Activated CD4-positive, alpha-beta T cell treated with anti-CD3 and anti-CD28 coated beads, Interleukin-10, Interleukin-2, amounts not matched to agents 100 ng/mL and 50 ng/mL, durations not matched to agents 16 hours and 8 hours (primary cell): ENCODE data around the gene SUGCT.
A peak's percentile ranks its signal among the peaks of the same experiment; 100 is the strongest.

Experiments
- DNase-seq: peaks from one replicate; pipeline ENCODE4 v3.0.0-alpha.2; 2020

Gene SUGCT

DNA sequence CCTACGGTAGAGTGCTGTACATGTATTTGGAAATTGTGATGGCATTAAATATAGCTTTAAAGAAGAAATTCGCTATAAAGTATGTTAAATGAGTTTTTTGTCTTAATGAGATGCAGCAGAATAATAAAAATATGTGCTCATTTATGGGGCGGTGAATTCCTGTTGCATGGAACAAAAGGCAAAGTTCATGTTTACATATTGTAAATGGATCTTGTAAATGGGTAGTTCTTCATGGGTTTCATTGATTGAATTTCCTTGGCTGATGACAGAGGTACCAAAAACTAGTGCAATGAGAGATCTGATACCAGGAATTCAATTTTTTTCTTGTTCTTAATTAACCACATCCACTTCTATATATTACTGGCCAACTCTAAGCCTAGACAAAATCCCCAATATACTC, 284.2 kb downstream of the SUGCT start:
- DNase-seq = no peak

DNA sequence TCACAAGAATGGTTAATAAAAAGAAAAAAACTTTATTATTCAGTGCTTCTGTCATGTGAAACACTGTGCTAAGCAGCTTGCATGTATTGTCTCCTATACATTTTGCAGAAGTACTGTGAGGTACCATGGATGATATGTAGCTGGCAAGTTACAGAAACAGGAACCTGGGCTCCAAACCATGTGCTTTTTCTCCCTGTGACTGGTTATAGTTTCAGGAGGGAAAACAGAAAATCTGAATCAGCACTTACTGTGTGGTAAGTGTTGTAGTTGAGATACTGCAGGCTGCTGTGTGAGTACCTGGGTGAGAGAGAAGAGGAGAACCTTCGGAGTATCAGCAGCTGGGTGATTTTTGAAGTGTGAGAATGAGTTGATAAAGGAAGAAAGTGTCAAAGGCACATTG, 285.0 kb downstream of the SUGCT start:
- DNase-seq = no peak

DNA sequence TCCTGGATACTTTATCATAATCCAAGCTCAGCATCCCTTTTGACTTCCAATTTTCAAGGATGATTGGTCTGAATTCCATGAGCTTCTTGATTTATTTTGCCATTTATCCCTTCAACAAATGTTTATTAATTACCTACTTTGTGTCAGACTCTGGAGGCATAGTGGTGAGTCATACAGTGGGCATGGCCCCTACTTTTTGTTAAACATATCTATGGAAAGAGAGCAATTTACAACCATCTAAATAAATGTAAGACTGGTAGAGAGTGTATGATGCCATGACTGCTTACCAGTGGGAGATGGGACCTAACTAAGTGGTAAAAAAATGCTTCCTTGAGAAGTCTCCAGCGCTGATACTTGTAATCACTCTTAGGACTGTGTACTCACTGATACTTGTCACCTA, 286.6 kb downstream of the SUGCT start:
- no peak for DNase-seq

DNA sequence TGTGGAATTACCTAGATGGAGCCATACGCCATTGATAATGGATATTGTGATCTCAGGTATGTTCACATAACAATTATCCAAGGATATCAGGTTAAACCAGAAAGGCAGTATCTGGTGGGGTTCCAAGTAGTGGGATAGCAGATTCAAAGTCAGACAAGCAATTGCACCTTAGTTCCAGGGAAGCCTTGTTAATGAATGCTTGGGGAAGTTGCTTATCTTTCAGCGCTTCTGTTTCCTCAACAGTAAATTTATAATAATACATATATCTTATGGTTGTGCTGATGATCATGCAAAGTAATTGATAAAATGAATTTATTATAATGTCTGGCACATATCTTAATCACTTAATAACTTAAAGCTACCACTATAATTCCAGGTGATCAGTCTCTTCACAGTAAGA, 290.9 kb downstream of the SUGCT start:
- DNase-seq = no peak

DNA sequence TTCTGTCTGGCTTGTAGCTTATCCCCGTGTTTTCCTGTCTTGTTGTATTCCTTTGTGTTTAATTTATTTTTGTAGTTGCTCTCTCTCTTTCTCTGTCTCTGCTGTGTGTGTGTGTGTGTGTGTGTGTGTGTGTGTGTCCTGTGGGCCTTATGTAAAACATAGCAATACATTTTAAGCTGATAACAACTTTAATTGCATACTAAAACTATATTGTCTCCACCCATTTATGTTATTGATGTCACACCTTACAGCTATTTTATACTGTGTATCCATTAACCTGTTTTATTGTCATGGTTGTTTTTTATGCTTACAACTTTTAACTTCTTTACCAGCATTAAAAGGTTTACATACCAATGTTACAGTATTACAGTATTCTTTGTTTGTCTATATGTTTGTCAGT, 293.6 kb downstream of the SUGCT start:
- no peak for DNase-seq

DNA sequence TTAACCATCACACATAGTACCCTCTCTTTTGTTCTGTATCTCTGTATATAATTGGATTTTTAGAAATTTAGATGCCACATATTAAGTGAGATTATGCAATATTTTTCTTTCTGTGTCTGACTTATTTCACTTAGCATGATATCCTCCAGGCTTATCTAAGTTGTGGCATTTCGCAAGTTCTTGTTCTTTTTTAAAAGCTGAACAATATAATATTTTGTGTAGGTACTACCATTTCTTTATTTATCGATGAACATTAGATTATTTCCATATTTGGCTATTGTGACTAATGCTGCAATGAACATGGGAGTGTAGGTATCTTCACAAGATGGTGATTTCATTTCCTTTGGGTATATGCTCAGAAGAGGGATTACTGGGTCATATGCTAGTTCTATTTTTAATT, 295.0 kb downstream of the SUGCT start:
- no peak for DNase-seq

DNA sequence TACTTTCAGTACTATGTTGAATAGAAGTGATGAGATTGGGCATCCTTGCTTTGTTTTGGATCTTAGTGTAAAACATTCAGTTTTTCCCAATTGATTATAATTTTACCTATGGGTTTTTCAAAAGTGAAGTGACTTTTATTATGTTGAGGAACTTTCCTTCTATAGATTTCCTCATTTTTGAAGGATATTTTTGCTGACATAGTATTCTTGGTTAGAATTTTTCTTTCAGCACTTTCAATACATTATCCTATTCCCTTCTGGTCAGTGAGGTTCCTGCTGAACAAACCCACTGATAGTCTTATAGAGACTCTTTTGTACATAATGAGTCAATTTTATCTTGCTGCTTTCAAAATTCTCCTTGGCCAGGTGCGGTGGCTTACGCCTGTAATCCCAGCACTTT, 297.2 kb downstream of the SUGCT start:
- no peak for DNase-seq

DNA sequence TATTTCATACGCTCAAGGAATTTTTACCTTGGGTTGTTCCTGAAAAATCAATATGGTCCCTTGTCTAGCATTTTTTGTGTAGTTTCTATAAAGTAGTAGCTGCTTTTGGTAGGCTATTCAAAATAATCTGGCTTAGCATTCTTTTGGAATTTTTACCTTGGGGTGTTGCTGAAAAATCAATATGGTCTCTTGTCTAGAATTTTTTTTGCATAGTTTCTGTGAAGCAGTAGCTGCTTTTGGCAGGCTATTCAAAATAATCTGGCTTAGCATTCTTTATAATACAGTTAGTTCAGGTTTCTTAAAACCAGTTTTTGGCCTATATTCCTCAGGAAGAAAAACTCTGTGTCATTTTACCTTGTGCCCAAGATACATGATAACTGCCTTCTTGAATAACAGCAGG, 301.9 kb downstream of the SUGCT start:
- no peak for DNase-seq

DNA sequence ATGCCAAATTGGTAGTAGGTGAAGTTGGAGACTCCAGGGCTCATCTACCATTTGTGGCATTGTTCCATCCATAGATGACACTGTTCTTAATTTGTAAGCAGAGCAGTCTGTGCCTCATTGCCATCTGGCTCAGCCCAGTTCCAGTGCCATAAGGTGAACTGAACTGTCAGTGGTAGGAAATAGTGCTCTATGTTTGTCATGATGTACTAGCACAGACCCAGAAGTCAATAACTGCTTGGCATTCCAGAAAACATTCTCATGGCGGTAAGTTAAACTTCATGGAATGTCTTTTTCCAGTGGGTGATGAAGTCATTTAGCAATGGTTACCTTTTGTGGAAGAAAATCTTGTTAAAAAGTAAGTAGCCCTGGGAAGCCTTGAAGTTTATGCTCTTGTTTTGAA, 302.7 kb downstream of the SUGCT start:
- no peak for DNase-seq

DNA sequence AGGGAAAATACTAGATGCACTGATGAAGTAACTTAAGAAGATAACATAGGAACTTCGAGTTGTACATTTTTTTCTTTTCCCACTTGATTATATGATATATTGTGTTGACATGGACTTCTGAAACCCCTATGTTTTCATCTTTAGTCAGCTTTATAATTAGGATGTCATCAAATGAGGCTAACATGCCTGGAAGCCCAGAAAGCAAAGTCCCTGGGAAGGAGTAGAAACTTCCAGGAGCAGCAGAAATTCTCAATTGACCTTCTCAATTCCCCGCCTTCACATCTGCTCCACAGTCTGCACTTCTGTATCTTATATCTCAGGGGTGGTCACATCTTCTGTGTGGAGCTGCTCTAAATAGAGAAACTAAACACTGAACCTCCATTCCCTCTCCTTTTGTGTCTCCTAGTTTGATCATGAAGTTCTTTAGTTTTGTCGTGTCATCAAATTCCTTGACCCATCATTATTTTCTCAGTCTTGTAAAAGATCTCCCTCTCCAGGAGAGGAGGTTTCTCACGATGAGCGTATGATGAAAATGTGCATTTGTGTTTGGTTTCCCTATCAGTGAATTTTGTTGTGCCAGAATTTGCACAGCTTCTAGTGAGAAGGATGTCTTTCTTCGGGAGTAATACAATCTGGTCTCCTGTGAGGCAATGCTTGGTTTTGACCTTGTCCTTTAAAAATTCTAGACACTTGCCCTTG, 303.3 kb downstream of the SUGCT start:
- no peak for DNase-seq

DNA sequence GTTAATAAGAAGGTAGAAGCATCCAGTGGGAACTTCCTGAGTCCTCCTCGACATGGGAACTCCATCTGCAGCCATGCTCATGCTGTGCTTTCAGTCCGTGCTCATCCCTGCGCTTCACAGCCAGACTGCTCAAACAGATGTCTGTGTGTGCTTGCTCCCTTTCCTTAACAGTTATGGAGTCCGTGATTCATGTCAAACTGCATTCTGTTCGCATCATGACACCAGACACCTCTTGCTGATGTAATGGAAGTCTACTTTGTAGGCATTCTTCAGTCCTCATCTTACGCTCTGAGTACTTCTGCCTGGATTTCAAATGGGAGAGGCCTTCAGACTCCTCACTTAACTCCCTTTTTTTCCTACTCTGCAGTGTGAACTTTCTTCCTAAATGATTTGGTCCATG, 304.9 kb downstream of the SUGCT start:
- DNase-seq = no peak

DNA sequence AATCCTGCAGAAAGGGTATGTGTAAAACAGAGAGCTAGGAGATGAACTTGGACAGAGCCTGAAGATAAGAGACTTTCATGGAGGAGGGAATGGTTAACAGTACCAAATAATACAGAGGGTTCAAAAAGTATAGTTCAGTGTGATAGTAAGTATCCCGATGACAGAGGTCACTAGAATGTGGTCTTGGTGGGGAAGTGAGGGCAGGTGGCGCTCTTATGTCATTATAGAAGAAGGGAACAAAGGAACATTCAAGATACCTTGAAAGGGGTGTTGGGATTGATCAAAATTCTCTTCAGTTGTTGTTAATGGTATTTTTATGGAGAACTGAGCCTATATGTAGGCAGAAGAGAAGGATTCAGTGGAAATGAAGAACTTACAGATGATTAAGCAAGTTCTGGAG, 312.5 kb downstream of the SUGCT start:
- DNase-seq = no peak

DNA sequence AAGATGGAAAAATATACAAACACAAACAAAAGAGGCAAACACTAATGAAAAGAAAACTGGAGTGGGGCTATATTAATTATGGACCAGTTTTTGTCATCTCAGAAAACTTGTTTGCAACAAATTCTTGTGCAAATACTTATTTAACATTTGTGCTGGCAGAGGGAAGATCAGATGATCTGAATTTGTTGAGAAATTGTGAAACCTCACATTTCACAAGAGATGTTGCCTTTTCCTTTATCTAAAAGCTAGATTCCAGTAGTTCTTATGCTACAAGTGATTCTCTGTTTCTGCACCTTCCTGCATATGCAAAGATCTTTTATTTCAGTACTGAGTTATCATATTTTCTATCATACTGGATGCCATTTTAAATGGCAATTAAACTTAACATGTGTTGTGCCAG, 320.7 kb downstream of the SUGCT start:
- DNase-seq = no peak

DNA sequence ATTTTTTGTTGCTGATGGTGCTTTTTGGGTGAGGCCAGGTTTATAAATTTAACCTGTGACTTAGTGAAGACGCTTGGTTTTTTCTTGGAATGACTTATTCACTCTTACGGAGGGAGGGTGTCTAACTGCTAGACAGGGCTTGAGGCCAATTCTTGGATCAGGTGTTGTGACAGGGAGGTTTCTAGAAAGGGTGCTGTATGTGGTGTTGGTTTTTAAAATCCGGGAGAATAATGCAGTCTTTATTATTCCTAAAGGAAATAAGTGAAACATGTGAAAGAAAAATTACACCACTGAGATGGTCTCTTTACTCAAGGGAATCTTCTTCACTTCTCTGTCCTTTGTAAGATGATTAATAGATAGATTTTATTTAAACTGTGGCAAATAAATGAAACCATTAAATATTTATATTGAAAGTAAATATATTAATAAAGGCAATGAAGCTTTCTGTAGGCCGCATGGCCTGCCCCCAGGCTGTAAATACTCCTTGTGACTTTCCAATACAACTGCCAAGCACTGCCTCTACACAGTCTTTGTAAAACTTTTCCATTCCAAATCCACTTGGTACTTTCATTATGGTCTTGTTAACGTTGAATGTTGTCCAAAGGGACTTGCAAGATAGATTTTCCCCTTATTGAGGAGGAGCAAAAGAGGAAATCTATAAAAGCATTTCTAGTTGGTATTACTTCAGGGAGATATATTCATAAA, 323.1 kb downstream of the SUGCT start:
- DNase-seq = no peak

DNA sequence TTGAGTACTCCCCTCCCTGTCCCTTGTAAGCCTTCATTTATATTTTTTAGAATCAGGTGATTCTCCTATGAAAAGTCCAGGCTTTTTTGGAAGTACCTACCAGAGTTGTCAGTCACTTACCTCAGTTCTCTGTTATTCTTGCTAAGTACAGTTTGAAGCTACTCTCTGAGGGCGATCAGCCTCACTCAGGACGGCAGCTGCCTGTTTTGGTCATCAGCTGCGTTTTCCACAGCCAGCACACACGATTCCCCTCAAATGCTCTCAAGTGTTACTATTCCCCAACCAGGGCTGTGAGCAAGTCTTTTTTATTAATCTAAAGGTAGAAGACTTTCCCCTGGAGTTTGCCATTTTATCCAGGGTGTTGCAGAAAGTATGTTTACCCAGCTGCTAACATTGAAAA, 328.6 kb downstream of the SUGCT start:
- no peak for DNase-seq

DNA sequence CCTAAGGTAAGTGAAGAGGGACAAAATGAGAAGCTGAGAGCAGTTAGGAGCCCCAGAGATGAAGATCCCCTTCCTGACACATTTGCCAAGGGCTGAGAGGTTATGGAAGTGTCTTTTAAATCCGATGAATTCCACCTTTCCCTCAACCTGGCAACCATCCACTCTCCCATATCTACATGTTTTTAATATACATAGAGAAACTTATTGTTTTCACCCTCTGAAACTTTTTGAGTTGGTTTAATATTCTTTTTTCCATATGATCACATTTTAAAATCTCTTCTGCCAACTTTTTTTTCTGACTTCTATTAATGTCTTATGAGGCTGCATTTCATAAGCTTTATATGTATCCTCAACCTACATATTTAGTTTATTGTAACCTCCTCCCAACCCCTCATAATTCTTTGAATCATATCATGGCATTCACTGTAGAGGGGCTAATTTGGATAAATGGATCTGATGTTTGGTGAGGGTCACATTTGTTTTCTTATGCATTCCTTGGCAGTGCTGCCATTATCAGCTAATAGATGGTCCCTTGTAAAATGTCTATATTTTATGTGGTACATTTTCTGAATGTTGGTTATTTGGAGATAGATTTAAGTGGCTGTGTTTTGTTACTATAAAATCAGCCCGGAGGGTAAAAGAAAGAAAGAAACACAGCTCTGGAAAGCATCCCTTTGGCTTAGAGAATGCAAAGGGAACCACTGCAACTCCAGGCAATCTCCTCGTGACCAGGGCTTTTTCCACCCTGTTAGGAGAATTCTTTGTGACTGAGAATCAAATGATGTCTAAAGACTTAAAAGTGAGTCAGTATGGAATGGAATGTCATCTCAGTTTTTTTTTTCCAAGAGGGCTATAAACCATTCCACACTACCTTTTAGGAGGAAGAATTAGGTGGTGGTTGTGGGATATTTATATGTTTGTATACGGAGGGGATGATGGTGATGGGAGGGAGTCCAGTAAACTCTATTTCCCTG, 334.4 kb downstream of the SUGCT start:
- no peak for DNase-seq

DNA sequence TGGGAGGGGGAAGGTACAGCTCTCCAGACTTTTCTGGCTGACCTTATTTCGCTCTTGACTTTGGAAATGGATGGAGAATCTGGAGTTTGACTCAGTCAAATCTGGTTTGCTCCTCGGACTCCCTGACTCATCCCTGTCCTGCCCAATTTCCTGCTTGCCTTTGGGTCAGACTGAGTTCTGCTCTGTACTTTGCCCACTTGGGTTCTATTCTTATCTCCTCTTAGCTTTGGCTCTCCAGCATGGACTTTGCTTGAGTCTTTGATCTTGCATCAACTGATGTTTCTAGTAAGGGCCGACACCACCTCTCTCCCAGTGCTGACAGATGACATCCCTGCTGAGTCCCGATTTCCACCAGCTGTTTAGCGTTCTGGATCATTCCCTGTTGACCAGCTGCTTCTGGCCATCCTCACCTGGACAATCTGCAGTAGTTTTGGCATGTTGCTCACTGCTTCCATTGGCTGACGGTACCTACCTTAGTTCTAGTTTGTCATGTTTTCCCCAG, 335.3 kb downstream of the SUGCT start:
- DNase-seq = no peak

DNA sequence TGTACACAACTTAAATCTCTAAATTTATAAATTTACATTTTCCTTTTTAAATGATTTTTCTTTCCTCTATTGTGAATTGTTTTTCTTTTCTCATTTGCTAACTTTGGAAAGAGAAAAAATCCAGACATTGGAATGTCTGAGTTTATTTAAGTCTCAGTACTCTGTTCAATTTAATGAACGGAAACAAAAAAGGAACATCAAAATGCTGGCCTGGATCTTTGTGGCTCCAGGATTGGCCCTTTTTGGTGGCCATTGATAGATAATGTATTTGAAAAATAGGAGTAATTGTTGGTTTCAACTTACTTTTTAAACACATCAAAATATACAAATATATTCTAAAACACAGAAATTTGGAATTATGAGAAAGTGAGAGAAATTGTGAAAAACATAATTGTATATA, 336.0 kb downstream of the SUGCT start:
- DNase-seq = no peak

DNA sequence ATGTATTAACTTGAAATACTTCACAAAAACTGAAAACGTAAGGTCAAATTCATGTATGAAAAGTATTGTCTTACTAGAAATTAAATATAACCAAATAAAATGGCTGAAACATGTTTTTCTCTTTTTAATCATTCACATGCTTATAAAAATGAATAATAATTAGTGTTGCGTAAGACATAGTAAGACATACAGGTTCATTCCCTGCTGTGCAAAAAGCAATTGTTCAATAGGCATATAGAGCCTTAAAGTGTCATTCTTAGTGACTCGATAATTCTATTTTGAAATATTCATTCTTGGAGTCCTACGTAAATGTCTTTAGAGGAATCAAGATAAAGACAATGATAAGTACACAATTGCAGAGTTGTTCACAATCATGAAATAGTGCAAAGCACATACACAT, 337.1 kb downstream of the SUGCT start:
- no peak for DNase-seq

DNA sequence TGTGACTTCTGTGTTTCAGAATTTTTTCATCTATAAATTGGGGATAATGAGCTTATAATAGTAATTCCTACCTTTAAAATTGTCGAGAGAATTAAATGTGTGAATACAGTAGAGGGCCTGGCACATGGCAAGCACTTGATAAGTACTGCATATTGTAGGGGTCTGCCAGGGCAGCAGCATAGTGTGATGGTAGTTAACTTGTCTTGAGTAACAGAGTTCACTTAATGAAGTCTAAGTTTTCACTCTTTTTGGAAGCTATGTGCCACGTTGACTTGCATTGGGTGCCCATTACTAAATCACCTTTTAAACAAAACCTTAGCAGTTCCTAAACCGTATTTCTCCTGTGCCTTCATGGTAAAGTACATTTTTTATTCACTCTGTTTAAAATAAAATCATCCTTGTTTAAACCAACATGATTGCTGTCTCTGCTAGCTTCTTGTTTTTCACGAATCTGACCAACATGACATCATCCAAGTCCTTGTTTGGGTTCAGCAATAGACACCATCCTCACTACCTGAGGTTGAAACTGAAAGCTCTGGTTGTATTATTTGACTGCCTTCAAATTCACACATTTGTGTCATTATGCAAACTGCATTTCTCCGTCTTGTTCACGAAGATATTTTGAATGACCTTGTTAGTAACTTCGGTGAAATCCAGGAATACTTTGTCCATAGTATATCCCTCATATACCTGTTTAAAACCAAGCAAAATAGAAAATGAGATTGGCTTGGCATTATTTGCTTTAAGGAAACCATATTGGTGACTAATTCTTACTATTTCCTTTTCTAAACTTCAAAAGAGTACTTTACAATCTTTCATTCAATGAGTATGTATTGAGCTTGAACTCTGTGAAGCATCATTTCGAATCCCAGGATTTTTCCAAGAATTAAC, 340.2 kb downstream of the SUGCT start:
- peak; percentile 46 for DNase-seq

DNA sequence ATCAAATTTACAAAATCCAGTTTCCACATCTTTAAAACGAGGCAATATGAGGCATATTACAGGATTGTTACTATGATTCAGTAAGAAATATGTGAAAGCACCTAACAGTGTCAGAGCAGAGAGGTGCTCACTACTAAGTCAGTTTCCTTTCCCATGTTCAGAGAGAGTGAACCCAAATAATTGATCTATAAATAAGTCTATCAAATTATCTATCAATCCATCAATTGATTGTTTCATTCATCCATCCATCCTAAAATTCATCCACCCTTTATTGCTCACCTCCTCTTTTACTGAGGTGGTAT, 340.8 kb downstream of the SUGCT start:
- DNase-seq = no peak

DNA sequence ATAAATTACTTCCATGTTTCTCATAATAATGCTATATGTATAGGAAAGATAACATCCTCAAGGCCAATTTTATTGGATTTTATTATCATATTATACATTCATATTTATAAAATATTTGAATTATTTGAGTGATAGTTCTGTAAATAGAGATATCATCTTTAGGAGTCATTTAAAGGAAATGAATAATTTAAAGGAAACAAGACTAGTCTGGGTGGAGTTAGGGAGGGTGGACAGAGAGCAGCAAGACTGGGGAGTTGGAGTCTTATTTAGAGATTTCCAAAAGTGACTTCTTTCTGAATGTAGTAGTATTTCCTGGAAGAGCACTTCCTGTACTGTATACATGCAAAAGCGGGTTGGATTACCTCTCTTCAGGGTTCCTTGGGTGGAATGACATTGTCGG, 342.3 kb downstream of the SUGCT start:
- no peak for DNase-seq

DNA sequence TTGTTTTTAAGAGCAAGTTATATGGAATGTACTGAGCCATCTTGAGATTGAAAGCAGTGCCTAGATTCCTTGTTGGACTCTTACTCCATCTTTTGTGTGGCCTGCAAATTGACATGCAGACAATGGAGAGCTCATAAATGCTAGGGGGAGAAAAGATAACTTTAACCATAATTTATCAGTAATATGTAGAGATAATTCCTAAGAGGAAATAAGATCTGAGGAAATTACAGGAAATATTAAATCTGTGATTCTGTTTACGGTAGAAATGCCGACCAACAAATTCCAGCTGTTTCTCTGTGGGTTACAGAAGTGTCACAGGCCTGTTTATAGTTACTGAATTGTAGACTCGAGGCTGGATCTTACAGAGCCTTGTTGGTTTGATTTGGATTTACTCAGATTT, 348.0 kb downstream of the SUGCT start:
- DNase-seq = no peak
